ENCODE data around the gene TAS2R19.

TAS2R19 gene

DNA sequence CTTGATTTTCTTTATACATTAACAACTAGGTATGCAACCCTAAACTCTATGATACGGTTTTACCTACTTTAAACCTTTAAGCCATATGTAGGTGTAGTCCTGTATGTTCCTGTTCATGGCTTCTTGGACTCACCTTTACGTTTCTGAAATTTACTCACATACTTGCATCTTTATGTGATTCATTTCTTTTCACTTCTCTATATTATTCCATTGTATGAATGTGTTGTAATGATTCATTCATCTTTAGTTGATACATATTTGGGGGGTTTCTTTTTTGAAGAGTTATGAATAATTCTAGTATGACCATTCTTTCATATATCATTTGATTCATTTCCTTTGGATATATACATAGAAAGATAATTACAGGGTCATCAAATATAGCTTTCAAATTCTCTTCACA lies 33.3 kb downstream of the TAS2R19 start:
- no peak for DNase-seq

DNA sequence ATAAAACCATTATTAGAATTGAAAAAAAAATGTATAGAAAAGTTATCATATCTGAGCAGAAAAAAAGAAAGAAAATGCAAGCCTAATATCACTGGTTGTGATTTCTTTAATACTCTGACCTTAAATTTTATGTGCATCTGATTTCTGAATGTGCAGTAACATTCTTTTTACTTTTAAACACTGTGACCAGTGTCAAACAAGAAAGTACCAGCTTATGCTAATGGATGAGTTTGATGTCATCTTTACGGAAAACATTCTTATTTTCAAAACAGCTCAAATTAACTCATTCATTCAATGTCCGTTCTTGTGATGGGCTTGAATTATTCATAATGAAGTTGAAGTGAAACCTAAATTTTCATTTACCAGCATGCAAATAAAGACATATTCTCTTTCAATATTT lies 35.6 kb downstream of the TAS2R19 start, which contains the start of gene TAS2R50:
TAS2R50 (minus strand) TSS at position 101 of the 400 bp plus-strand sequence; CDS start at position 49, 52 bp downstream.
- no peak for DNase-seq

DNA sequence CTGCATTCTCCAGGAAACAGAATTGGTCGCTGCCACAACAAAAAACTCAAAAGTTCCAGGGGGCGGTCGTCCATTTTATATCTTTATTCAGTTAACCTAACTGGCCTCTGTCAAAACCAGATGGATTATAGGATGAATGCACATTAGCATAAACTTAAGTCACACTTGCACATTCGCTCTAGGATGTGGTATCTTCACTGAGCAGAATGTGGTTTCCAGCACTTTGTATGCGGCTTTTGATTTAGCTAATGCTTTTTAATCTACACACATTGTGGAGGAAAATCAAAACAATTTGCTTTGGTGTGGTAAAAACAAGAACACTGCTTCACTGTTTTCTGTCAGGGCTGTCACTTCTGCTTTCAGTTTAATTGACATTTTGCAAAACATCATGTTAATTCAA lies 40.2 kb downstream of the TAS2R19 start:
- DNase-seq = no peak

DNA sequence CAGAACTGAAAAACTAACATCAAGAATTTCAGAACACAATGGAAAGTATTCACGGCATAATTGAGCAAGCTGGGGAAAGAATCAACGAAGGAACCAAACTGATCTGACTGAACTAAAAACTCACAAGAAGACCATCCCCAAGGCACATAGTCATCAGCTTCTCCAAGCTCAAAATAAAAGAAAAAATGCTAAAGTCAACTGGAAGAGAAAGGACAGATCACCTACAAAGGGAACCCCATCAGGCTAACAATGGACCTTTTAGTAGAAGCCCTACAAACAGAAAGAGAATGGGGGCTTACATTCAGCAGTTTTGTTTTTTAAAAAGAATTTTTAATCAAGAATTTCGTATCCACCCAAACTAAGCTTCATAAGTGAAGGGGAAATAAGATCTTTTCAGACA lies 47.5 kb downstream of the TAS2R19 start:
- DNase-seq = no peak

Data from activated CD4-positive, CD25-positive, alpha-beta regulatory T cell (primary cell).